B cell (primary cell): ENCODE data around the gene DFFA. TPM values are rescaled to one million over a fixed set of nuclear protein-coding genes. Genes with fewer than 3 reads are reported as not detected.

Experiments used
- ATAC-seq: fragments of 200-7000 bp; cut with Tn5 transposase; one replicate; pipeline ENCODE4 v1.10.0; 2021; ENCODE audit warnings: low read depth, mild to moderate bottlenecking, moderate number of reproducible peaks, moderate library complexity
- CTCF ChIA-PET: fragments of 350-600 bp; sonication (Branson Sonifier 250); formaldehyde crosslinking; loops from one replicate; lab custom pipeline; 2021; ENCODE audit warnings: antibody characterized with exemption, inconsistent platforms; lab: Charles Lee
- POLR2A ChIA-PET: fragments of 350-600 bp; sonication (Branson Sonifier 250); formaldehyde crosslinking; loops from one replicate; lab custom pipeline; 2021; ENCODE audit warnings: antibody characterized with exemption; lab: Charles Lee
- DNase-seq: peaks from one replicate; pipeline ENCODE4 v3.0.0; 2013
- H2AFZ ChIP-seq: 2 replicates; pipeline ENCODE4 v1.6.1; 2012; ENCODE audit warnings: mild to moderate bottlenecking, low read depth, low read length; ENCODE audit not compliant: insufficient read depth, poor library complexity, severe bottlenecking
- H3K27ac ChIP-seq, 2 donors: 1 replicate in 1 of 2; 2 replicates in 1 of 2; pipeline ENCODE4 v1.5.1; 2012 to 2013; ENCODE audit warnings: low read length in 2 of 2, mild to moderate bottlenecking in 2 of 2, moderate library complexity in 1 of 2
- H3K27me3 ChIP-seq, 4 experiments: fragments of 200-600 bp in 1 of 4; sonication (generic) in 1 of 4; replicated peaks in 1 of 4; 1 replicate in 2 of 4; 2 replicates in 2 of 4; pipeline versions ENCODE4 v1.6.1 to v1.7.0; 2013 to 2016; ENCODE audit warnings: low read length in 3 of 4, mild to moderate bottlenecking in 2 of 4, mixed read lengths in 1 of 4, moderate library complexity in 1 of 4; ENCODE audit not compliant: insufficient read depth in 4 of 4, control insufficient read depth in 3 of 4; ENCODE audit errors: control extremely low read depth in 1 of 4
- H3K36me3 ChIP-seq, 2 experiments: replicated peaks in 1 of 2; 1 replicate in 1 of 2; 2 replicates in 1 of 2; pipeline versions ENCODE4 v1.6.1 to v1.7.1; 2013; ENCODE audit warnings: low read length in 1 of 2; ENCODE audit not compliant: insufficient read depth in 2 of 2, control insufficient read depth in 1 of 2; ENCODE audit errors: control extremely low read depth in 1 of 2, extremely low read depth in 1 of 2
- H3K4me1 ChIP-seq, 2 donors: fragments of 200-600 bp in 1 of 2; sonication (generic) in 1 of 2; 1 replicate in 1 of 2; 2 replicates in 1 of 2; pipeline versions ENCODE4 v1.5.1 to v1.6.1; 2013 to 2017; ENCODE audit warnings: low read length in 2 of 2; ENCODE audit not compliant: control insufficient read depth in 2 of 2, insufficient read depth in 2 of 2
- H3K4me2 ChIP-seq: replicated peaks from 2 replicates; pipeline ENCODE3; 2012; ENCODE audit warnings: mild to moderate bottlenecking, low read depth, low read length; ENCODE audit not compliant: poor library complexity, severe bottlenecking
- H3K4me3 ChIP-seq, 5 experiments: fragments of 200-600 bp in 1 of 5; sonication (generic) in 1 of 5; 1 replicate in 3 of 5; 2 replicates in 2 of 5; pipeline versions ENCODE4 v1.5.1 to v1.7.0; 2011 to 2016; ENCODE audit warnings: low read length in 4 of 5, mild to moderate bottlenecking in 4 of 5, low read depth in 2 of 5, control low read depth in 1 of 5, moderate library complexity in 1 of 5; ENCODE audit not compliant: insufficient read depth in 1 of 5; ENCODE audit errors: control extremely low read depth in 1 of 5, extremely low read depth in 1 of 5
- H3K79me2 ChIP-seq: fragments of 200-600 bp; sonication (generic); one replicate; pipeline ENCODE4 v1.6.0; 2016; ENCODE audit warnings: low read length; ENCODE audit not compliant: control insufficient read depth, insufficient read depth
- H3K9ac ChIP-seq: fragments of 200-600 bp; sonication (generic); 2 replicates; pipeline ENCODE4 v1.6.1; 2017; ENCODE audit warnings: mild to moderate bottlenecking, low read length, moderate library complexity
- H3K9me3 ChIP-seq, 3 donors: one replicate each; pipeline versions ENCODE4 v1.6.1 to v1.7.1; 2013; ENCODE audit warnings: low read length in 2 of 3; ENCODE audit not compliant: control insufficient read depth in 2 of 3, insufficient read depth in 1 of 3; ENCODE audit errors: control extremely low read depth in 1 of 3
- H4K20me1 ChIP-seq: 2 replicates; pipeline ENCODE4 v1.6.0; 2012; ENCODE audit warnings: mild to moderate bottlenecking, low read length; ENCODE audit not compliant: insufficient read depth, control insufficient read depth, poor library complexity, severe bottlenecking
- H3K27ac Mint-ChIP-seq: one replicate; pipeline ENCODE4 v1.8.0; 2021; ENCODE audit warnings: mixed read lengths
- H3K27me3 Mint-ChIP-seq: one replicate; pipeline ENCODE4 v1.8.0; 2021; ENCODE audit warnings: mixed read lengths
- H3K4me1 Mint-ChIP-seq: one replicate; pipeline ENCODE4 v1.8.0; 2021; ENCODE audit warnings: mixed read lengths
- H3K4me3 Mint-ChIP-seq: one replicate; pipeline ENCODE4 v1.8.0; 2021; ENCODE audit warnings: mixed read lengths
- H3K9me3 Mint-ChIP-seq: one replicate; pipeline ENCODE4 v1.8.0; 2022; ENCODE audit warnings: mixed read lengths; ENCODE audit not compliant: insufficient read depth
- EZH2 ChIP-seq: IDR thresholded peaks from 2 replicates; pipeline ENCODE4 v1.6.1; 2012; ENCODE audit warnings: borderline replicate concordance, low read depth, mild to moderate bottlenecking, moderate library complexity, low read length; ENCODE audit not compliant: insufficient read depth, poor library complexity, severe bottlenecking
- WGBS: methylation state at CpG from one replicate; pipeline ENCODE4 v1.1.5; 2013; ENCODE audit warnings: missing lambda C conversion rate; ENCODE audit not compliant: insufficient coverage; 5-methylcytosine and 5-hydroxymethylcytosine counted together
- intact Hi-C: fragments of 100-400 bp; cut with micrococcal nuclease; formaldehyde crosslinking; loops from one replicate; pipeline ENCODE4 v1.10.0; 2022
- polyA plus RNA-seq: library from polyadenylated mRNA; depleted of rRNA; stranded (reverse); fragments of >200 nt; gene quantifications from 2 replicates; pipeline ENCODE4 v1.2.3, GENCODE V29; 2012
- total RNA-seq, 2 donors: library from RNA; stranded (reverse); fragments of 120-200 nt in 1 of 2; gene quantifications; 1 replicate in 1 of 2; 2 replicates in 1 of 2; pipeline versions ENCODE4 v1.2.3 to v1.2.4, GENCODE V29; 2013 to 2022
- TF ChIP-seq, protein P1 (sequence below): fragments of 200-600 bp; IDR thresholded peaks from one replicate; pipeline ENCODE4 v1.8.0; 2022; ENCODE audit warnings: antibody characterized with exemption, mild to moderate bottlenecking

Gene DFFA
- total and polyA plus RNA-seq, 2 donors (not counting 1 experiment from before 2014, with no cell fraction given) = 12.0 to 30.7 TPM

GRCh38 chr1:10467078-10467477 lies 5.3 kb downstream of the DFFA start:
- intact Hi-C loops = no loop called here
- DNase-seq (no peak), ATAC-seq (no peak)
- 100% methylated on average over 1 of the region's 2 CpGs for WGBS
- CTCF ChIA-PET = interaction anchor here (0.6 to 1.5 kb wide), 4 partner anchors 28 to 570 kb away, joined by 3 to 6 read pairs (median 4); partner anchors contain the start of gene CENPS
- Histone ChIP-seq H3K36me3 (peaks cover 3 to 41% of the 10 kb centered on the region in 2 experiments), H4K20me1 (no peaks in the 10 kb centered on the region), H3K27me3 (no peaks in the 10 kb centered on the region), H3K27ac (no peak overlapping the region), H3K79me2 (peaks cover 9% of the 10 kb centered on the region), H3K9ac (no peak overlapping the region), H3K9me3 (no peaks in the 10 kb centered on the region), H2AFZ (no peak overlapping the region), H3K4me2 (no peak overlapping the region), H3K4me1 (peaks cover 10% of the 10 kb centered on the region in 2 donors), H3K4me3 (no peak overlapping the region)
- POLR2A ChIA-PET = no interaction called here
- Mint-ChIP-seq H3K4me1 (peaks cover 10% of the 10 kb centered on the region), H3K27ac (no peak overlapping the region), H3K27me3 (no peaks in the 10 kb centered on the region), H3K4me3 (no peak overlapping the region), H3K9me3 (no peaks in the 10 kb centered on the region)
- no peak for TF ChIP-seq EZH2
- TF ChIP-seq, protein P1, sequence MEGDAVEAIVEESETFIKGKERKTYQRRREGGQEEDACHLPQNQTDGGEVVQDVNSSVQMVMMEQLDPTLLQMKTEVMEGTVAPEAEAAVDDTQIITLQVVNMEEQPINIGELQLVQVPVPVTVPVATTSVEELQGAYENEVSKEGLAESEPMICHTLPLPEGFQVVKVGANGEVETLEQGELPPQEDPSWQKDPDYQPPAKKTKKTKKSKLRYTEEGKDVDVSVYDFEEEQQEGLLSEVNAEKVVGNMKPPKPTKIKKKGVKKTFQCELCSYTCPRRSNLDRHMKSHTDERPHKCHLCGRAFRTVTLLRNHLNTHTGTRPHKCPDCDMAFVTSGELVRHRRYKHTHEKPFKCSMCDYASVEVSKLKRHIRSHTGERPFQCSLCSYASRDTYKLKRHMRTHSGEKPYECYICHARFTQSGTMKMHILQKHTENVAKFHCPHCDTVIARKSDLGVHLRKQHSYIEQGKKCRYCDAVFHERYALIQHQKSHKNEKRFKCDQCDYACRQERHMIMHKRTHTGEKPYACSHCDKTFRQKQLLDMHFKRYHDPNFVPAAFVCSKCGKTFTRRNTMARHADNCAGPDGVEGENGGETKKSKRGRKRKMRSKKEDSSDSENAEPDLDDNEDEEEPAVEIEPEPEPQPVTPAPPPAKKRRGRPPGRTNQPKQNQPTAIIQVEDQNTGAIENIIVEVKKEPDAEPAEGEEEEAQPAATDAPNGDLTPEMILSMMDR = no peak

DNA sequence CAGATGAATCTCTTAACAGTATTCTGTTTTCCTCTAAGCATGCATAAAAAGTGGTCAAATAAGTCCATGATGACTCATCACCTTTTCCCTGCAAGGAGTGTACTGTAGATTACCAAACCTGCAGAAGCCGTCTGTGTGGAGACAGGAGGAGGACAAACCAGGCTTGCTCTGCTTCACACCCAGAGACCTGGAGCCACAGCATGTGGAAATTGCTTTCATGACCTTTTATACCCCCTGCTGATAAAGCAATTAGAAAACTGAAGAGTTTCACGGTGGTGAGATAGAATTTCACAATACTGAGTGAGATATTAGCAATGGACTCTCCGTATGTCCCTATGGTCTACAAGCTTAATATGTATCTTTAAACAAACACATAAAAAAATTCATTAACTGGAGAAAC lies 13.1 kb downstream of the DFFA start:
- ATAC-seq = no peak
- POLR2A ChIA-PET = no interaction called here

More for the DNA sequence above, 13.1 kb downstream of the DFFA start:
- Histone ChIP-seq H3K27ac (no peak overlapping the region), H3K9ac (no peak overlapping the region), H3K9me3 (peaks cover 0 to 7% (median 0%) of the 10 kb centered on the region in 3 donors), H3K79me2 (no peaks in the 10 kb centered on the region), H3K4me1 (peaks cover 0 to 3% of the 10 kb centered on the region in 2 donors), H3K27me3 (no peaks in the 10 kb centered on the region), H3K4me3 (no peak overlapping the region), H4K20me1 (no peaks in the 10 kb centered on the region), H3K36me3 (peaks cover 3 to 24% of the 10 kb centered on the region in 2 experiments), H2AFZ (no peak overlapping the region), H3K4me2 (no peak overlapping the region)
- Mint-ChIP-seq H3K4me3 (no peak overlapping the region), H3K9me3 (no peaks in the 10 kb centered on the region), H3K4me1 (peaks cover 3% of the 10 kb centered on the region), H3K27ac (no peak overlapping the region), H3K27me3 (no peaks in the 10 kb centered on the region)
- TF ChIP-seq, protein P1 = no peak
- no peak for TF ChIP-seq EZH2
- DNase-seq = no peak
- CTCF ChIA-PET = no interaction called here
- 88% methylated on average over 1 of the region's 3 CpGs for WGBS
- intact Hi-C loops = no loop called here
